ENCODE measurements around the gene CWF19L2.

CWF19L2 gene

GRCh38 chr11:107282195-107282594 lies 175.4 kb downstream of the CWF19L2 start:
- DNase-seq, result no peak

All from stimulated activated CD4-positive, alpha-beta T cell treated with anti-CD3 and anti-CD28 coated beads, Interleukin-15, amount 100 ng/mL, for 24 hours (primary cell).